ENCODE data around the gene PGC. TPM values are rescaled to one million over a fixed set of nuclear protein-coding genes. Genes with fewer than 3 reads are reported as not detected.
A peak's percentile ranks its signal among the peaks of the same experiment; 100 is the strongest.

PGC gene
- total RNA-seq, 4 donors from 2014 or later: not detected

DNA sequence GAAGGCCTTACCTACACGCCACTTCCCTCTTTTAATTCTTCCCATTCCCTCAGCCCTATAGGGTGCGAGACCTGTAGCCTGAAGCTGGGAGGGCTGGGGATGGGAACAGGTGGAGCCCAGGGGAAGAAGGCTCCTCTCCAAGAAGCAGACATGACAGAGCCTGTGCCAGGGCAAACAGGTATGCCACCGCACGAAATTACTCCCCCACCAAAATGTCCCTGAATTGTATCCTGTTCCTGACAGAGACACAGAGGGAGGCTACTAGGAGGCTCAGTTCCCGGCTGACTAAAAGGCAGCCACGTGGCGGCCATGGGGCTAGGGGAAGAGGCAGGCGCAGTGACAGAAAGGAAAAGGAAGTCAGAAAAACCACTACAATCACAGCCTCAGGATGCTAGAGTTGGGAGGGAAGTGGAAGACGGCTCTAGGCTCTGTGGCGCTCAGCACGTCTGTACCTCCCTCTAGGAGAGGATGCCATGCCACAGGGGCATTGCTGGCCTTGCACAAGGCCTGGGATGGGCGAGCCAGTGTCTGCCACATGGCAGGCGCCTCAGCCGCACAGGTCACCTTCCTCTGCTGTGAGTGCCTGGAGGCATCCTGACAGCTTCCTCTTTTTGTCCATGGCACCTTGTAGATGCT lies 39.5 kb downstream of the PGC start:
- DNase-seq (ENCODE audit: low spot score): no peak
- ATAC-seq (ENCODE audit: low FRiP score): no peak
- no peak for TF ChIP-seq CTCF (IDR thresholded peaks at IDR 0.05)

GRCh38 chr6:41706876-41707564 lies 40.2 kb downstream of the PGC start:
- no peak for DNase-seq (ENCODE audit: low spot score)
- peak; percentile 65 for ATAC-seq (ENCODE audit: low FRiP score)
- TF ChIP-seq CTCF (IDR thresholded peaks at IDR 0.05): no peak

DNA sequence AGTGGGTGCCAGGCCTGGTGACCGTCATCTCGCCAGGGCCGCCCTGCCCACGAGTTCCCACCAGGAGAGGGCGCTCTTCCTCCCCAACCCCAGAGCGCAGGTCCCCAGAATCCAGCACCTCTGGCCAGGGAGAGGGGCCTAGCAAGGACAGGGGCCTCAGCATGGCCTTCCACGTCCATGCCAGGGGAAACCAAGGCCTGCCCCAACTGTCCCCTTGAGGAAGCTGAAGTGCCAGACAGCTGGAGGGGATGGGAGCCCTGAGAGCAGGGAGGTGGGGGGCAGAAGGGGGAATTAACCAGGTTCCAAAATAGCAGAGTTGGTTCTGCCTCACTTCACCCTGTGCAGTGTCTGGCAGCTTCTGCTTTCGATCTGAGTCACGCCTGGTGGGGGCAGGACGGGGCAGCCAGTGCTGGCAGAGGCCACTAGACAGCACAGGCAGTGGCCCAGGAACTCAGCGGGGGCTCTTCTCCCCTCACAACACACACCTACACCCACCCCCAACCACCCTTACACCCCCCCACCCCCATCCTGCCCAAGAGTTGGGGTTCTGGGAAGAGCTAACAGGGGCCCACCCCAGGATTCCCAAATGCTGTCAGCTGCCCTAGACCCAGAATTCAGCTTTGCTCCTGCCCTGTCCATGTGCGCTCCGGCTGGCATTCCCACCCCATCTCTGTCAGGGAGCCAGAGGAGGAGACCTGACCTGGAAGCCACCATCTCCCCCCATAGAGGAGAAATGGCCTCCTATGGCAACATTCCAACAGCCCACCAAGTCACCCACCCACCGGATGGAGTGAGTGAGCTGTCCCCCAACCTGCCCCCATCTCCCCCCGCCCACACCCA lies 41.0 kb downstream of the PGC start:
- DNase-seq (ENCODE audit: low spot score) (peak; percentile 60), ATAC-seq (ENCODE audit: low FRiP score) (peak; percentile 91)
- peak in 1 of 3 donors; percentile 20 for TF ChIP-seq CTCF (IDR thresholded peaks at IDR 0.05)

DNA sequence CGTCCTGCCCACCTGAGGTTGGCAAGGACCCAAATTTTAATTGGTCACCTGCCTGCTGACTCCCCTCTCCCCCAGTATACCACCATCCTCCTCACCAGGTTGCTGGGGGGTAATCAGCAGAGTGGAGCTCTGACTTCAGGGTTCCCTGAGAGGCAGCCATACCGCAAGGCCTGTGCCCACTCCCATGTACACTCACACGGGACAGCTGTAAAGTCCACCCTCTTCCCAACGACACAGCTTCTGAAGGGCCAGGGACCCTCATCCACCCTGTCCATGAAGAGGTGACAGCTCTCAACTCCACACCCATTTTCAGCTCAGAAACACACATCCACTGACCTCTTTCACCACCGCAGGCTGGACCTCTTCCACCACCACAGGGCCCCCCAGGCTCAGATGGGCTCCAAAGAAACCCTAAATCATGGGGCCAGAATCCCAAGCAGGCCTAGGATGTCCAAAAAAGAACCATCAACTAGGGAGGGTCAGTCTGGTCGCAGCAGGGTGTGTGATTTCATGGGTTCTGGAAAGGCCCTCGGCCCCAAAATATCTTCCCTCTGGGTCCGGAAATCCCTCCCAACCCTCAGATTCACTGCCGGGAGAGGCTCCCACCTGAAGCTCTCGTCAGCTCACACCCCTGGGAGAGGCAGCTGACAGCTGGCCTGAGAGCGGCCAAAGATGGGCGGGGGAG lies 41.7 kb downstream of the PGC start:
- ATAC-seq (ENCODE audit: low FRiP score) (no peak), DNase-seq (ENCODE audit: low spot score) (no peak)
- no peak for TF ChIP-seq CTCF (IDR thresholded peaks at IDR 0.05)

- DNase-seq (ENCODE audit: low spot score) (no peak), ATAC-seq (ENCODE audit: low FRiP score) (no peak)
- no peak for TF ChIP-seq CTCF (IDR thresholded peaks at IDR 0.05)
These were observed 42.4 kb downstream of the PGC start for GRCh38 chr6:41704656-41705310.

GRCh38 chr6:41704028-41704427 lies 43.2 kb downstream of the PGC start:
- no peak for DNase-seq (ENCODE audit: low spot score)
- TF ChIP-seq CTCF (IDR thresholded peaks at IDR 0.05): no peak

More at GRCh38 chr6:41704028-41704427, 43.2 kb downstream of the PGC start:
- no peak for ATAC-seq (ENCODE audit: low FRiP score)

Measured in omental fat pad (tissue), 4 donors.